ENCODE measurements around the gene HES5. TPM values are rescaled to one million over a fixed set of nuclear protein-coding genes. Genes with fewer than 3 reads are reported as not detected.
"Not testable (repeated sequence)": the region's sequence is repeated elsewhere in the genome, so short reads cannot be mapped to it uniquely, and the experiment has no call there.

Gene HES5
- total RNA-seq, 4 donors from 2014 or later, result not detected

DNA sequence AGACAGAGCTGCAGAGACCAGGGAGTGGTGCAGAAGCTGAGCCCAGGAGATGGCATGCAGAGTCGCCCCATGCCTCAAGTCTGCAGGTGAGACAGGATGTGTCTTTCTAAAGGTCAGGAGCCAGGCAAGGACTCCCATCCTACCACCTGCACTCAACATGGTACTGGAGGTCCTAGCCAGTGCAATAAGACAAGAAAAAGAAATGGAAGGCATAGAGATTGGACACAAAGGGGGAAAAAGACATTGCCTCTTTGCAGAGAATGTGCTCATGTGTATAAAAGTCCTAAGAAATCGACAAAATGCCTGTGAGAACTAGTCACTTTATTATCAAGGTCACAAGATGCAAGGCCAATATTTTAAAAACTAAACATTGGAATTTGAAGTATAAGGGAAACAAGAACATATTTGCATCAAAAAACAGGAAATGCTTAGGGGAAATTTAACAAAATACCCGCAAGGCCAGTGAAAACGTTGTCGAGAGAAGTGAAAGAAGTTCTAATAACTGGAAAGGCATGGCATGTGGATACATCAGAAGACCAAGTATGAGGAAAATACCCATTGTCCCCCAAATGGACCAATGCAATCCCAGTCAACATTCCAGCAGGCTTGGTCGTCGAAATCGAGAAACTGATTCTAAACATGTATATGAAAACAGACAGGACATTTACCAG lies 43.3 kb upstream of the HES5 start:
- intact Hi-C loops (cut with DNase I), result no loop called here
- Histone ChIP-seq H3K36me3 (no peaks in the 10 kb centered on the region), H3K27me3 (no peaks in the 10 kb centered on the region), H3K27ac (no peak overlapping the region), H3K4me1 (peaks cover 6 to 12% of the 10 kb centered on the region in 2 donors), H3K9me3 (no peaks in the 10 kb centered on the region), H3K4me3 (replicated peaks in 1 of 3) (no peak overlapping the region)
- no peak for TF ChIP-seq POLR2A (IDR thresholded peaks at IDR 0.05)
- TF ChIP-seq, protein P1, sequence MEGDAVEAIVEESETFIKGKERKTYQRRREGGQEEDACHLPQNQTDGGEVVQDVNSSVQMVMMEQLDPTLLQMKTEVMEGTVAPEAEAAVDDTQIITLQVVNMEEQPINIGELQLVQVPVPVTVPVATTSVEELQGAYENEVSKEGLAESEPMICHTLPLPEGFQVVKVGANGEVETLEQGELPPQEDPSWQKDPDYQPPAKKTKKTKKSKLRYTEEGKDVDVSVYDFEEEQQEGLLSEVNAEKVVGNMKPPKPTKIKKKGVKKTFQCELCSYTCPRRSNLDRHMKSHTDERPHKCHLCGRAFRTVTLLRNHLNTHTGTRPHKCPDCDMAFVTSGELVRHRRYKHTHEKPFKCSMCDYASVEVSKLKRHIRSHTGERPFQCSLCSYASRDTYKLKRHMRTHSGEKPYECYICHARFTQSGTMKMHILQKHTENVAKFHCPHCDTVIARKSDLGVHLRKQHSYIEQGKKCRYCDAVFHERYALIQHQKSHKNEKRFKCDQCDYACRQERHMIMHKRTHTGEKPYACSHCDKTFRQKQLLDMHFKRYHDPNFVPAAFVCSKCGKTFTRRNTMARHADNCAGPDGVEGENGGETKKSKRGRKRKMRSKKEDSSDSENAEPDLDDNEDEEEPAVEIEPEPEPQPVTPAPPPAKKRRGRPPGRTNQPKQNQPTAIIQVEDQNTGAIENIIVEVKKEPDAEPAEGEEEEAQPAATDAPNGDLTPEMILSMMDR (IDR thresholded peaks at IDR 0.05), result no peak
- DNase-seq, result no peak
- 87 to 89% methylated on average over 8 of the region's 8 CpGs for WGBS, 2 donors

DNA sequence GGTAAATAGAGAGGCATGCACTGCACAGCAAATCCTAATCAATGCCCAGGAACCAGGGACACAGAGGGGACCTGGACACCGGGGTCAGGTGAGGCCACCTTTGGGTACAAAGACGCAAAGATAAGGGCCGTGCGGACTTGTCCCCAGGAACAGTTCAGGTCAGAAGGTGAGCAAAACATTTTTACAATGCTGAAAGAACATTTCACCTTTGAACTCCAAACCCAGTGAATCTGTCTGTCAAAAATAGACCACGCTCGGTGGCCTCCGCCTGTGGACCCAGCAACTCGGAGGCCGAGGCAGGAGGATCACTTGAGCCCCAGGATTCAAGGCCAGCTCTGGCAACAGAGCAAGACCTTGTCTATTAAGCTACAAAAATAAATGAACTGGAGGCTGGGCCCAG lies 41.3 kb upstream of the HES5 start:
- Histone ChIP-seq H3K9me3 (no peaks in the 10 kb centered on the region), H3K27me3 (no peaks in the 10 kb centered on the region), H3K27ac (no peak overlapping the region), H3K4me3 (replicated peaks in 1 of 3) (no peak overlapping the region), H3K36me3 (no peaks in the 10 kb centered on the region), H3K4me1 (peaks cover 0 to 4% of the 10 kb centered on the region in 2 donors)
- 97 to 98% methylated on average over 9 of the region's 9 CpGs for WGBS, 2 donors
- intact Hi-C loops (cut with DNase I), result no loop called here
- no peak for DNase-seq
- TF ChIP-seq, protein P1 (IDR thresholded peaks at IDR 0.05), result no peak
- no peak for TF ChIP-seq POLR2A (IDR thresholded peaks at IDR 0.05)

DNA sequence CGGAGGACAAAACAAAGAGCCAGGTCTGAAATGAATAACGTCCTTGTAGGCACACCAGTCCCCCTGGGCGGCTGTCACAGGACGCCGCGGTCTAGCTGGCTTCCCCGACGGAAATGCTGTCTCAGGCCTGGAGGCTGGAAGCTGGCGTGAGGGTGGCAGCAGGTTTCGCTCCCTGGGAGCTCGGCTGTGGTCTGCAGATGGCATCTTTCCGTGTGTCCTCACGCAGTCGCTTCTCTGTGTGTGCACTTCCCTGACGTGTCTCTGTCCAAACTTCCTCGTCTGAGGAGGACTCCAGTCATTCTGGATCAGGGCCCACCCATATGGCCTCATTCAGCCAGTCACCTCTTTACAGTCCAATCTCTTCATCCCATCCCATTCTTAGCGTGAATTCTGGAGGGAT lies 40.3 kb upstream of the HES5 start:
- WGBS, 2 donors, result 82 to 94% methylated on average over 17 of the region's 17 CpGs
- intact Hi-C loops (cut with DNase I), result no loop called here
- H3K4me3 ChIP-seq (replicated peaks in 1 of 3), result no peak overlapping the region
- TF ChIP-seq POLR2A (IDR thresholded peaks at IDR 0.05), result no peak
- TF ChIP-seq, protein P1 (IDR thresholded peaks at IDR 0.05), result no peak
- no peaks in the 10 kb centered on the region for H3K27me3 ChIP-seq
- DNase-seq, result no peak
- H3K36me3 ChIP-seq, result no peaks in the 10 kb centered on the region
- H3K9me3 ChIP-seq, result no peaks in the 10 kb centered on the region
- H3K4me1 ChIP-seq, result peaks cover 0 to 4% of the 10 kb centered on the region in 2 donors
- no peak overlapping the region for H3K27ac ChIP-seq

DNA sequence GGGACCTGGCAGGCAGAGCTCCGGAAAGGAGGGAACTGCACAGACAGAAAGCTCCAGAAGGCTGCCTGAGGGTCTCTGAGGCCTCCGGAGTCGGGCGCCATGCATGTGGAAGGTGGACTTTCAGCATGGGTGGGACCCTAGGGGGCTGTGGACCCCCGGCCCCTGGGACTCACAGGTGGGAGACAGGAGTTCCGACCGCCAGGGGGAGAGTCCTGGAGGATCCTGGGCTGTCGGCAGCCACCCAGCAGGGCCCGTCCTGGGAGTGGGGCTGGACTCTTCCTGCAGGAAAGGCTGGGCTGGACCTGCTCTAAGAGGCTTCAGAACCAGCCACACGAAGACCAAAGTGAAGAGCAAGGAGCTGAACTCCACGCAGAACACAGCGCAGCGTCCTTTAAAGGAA lies 39.6 kb upstream of the HES5 start:
- H3K27me3 ChIP-seq; DNase-seq; intact Hi-C loops (cut with DNase I); H3K27ac ChIP-seq; H3K4me1 ChIP-seq; H3K9me3 ChIP-seq; H3K36me3 ChIP-seq; H3K4me3 ChIP-seq (replicated peaks in 1 of 3): not testable (repeated sequence)
- WGBS, 2 donors, result 85 to 89% methylated on average over 11 to 13 of the region's 13 CpGs

DNA sequence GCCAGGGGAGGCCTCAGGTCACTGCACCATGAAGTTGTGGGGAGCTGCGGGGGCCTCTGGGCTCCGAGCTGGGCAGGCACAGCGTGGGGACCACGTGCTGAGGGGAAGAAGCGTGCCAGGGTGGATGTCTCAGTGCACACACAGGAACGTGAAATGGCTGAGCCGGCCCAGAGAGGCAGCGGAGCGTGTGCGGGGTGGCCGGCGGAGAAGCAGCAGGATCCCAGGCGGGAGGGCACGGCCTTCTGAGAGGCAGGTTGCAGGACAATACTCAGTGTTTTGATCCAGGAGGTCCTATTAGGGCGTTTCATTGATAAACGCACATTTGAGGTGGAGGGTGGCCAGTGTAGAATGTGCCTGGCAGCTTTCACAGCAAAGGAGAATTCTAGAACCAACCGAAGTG lies 39.0 kb upstream of the HES5 start:
- Histone ChIP-seq H3K9me3 (no peaks in the 10 kb centered on the region), H3K4me1 (peaks cover 0 to 4% of the 10 kb centered on the region in 2 donors), H3K4me3 (replicated peaks in 1 of 3) (no peak overlapping the region), H3K36me3 (no peaks in the 10 kb centered on the region), H3K27ac (no peak overlapping the region), H3K27me3 (no peaks in the 10 kb centered on the region)
- WGBS, 2 donors, result 45 to 46% methylated on average over 14 to 17 of the region's 17 CpGs
- TF ChIP-seq, protein P1 (IDR thresholded peaks at IDR 0.05), result no peak
- TF ChIP-seq POLR2A (IDR thresholded peaks at IDR 0.05), result no peak
- intact Hi-C loops (cut with DNase I), result no loop called here
- peak; percentile 48 to 57 for DNase-seq

DNA sequence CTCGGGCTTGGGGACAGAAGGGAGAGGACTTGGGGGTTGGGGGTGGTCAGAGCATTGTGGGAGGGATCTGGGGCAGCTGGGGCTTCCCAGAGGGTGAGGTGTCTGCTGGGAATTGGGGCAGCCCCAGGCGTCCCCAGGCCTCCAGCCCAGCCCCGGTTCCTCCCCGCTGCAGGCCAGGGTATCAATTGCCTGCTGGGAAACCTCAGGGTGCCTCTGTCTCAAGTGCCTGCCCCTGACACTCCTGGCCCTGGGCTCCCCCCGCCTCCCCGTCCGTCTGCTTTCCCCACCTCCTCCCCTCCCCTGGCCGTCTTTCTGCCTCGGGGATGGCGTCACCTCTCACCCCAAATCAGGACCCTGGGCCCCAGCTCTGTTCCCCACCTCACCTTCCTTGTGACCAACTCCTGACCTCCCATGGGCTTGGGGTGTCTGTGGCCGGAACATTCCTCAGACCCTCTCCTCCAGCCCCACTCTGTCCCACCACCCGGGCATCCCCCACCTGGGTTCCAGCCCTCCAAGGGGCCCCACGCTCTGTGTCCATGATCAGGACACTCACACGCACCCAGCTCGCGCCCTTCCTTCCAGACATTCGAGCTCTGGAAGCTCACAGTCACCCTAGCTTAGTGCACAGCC lies 38.2 kb upstream of the HES5 start:
- 56 to 100% methylated on average over 1 to 3 of the region's 17 CpGs for WGBS, 2 donors
- H3K4me1 ChIP-seq; DNase-seq; H3K4me3 ChIP-seq (replicated peaks in 1 of 3); H3K27me3 ChIP-seq; H3K27ac ChIP-seq; H3K36me3 ChIP-seq; H3K9me3 ChIP-seq; intact Hi-C loops (cut with DNase I): not testable (repeated sequence)
